C4-2B (cell line): Measurements from ENCODE around the gene PRKCE.

Source experiments
- H3K27ac ChIP-seq: fragments of 450-650 bp; 2 replicates; pipeline ENCODE4 v1.5.1; 2017
- CTCF ChIP-seq: fragments of 450-650 bp; conservative IDR thresholded peaks from 2 replicates; pipeline ENCODE4 v1.5.1; 2017; ENCODE audit warnings: mild to moderate bottlenecking
- ZFX ChIP-seq: fragments of 450-650 bp; IDR thresholded peaks from 2 replicates; pipeline ENCODE4 v1.6.1; 2017

Gene PRKCE

GRCh38 chr2:45930396-45930792 lies 278.9 kb downstream of the PRKCE start:
- TF ChIP-seq ZFX, result no peak
- no peak for TF ChIP-seq CTCF
- H3K27ac ChIP-seq, result no peak overlapping the region

GRCh38 chr2:45932278-45932975 lies 281.0 kb downstream of the PRKCE start:
- TF ChIP-seq ZFX (no peak), CTCF (no peak)
- no peak overlapping the region for H3K27ac ChIP-seq

- TF ChIP-seq CTCF, result peak; percentile 71
- no peak for TF ChIP-seq ZFX
- peak overlapping the region; percentile 41 for H3K27ac ChIP-seq
Observed at GRCh38 chr2:45935791-45936622, 284.5 kb downstream of the PRKCE start.

GRCh38 chr2:45936623-45936979 lies 285.1 kb downstream of the PRKCE start:
- no peak overlapping the region for H3K27ac ChIP-seq
- peak; percentile 49 for TF ChIP-seq CTCF
- no peak for TF ChIP-seq ZFX

GRCh38 chr2:45937990-45938389 lies 286.5 kb downstream of the PRKCE start:
- no peak for TF ChIP-seq CTCF
- TF ChIP-seq ZFX, result no peak
- H3K27ac ChIP-seq, result peak overlapping the region; percentile 52

GRCh38 chr2:45938649-45939511 lies 287.4 kb downstream of the PRKCE start:
- TF ChIP-seq CTCF (no peak), ZFX (no peak)
- H3K27ac ChIP-seq, result peak overlapping the region; percentile 52
